ENCODE data around the gene PCDHGB1. TPM values are rescaled to one million over a fixed set of nuclear protein-coding genes. Genes with fewer than 3 reads are reported as not detected.
A peak's percentile ranks its signal among the peaks of the same experiment; 100 is the strongest.

PCDHGB1 gene
- total RNA-seq, 1 donor from 2014 or later, result 2.3 TPM

DNA sequence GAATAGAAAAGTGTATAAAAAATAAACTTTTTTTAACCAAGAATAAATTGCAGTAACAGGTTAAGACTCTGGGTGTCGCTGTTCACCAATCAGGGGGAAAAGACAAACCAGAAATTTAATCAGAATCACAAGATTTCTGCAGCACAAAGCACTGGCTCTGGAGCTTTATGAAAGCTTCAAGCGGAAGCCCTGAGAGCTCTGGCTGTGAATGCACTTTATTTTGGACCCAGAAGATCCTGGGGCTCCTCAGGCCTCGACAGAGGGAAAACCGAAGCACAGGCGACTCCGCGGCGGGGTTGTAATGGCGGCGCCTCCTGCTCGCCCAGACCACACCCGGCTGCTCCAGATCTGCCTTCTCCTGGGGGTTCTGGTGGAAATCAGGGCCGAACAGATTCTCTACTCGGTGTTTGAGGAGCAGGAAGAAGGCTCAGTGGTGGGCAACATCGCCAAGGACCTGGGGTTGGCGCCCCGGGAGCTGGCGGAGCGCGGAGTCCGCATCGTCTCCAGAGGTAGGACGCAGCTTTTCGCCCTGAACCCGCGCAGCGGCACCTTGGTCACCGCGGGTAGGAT, 5.1 kb downstream of the PCDHGB1 start, which contains the start of gene PCDHGA4:
Gene PCDHGA4, plus strand, starts transcription at position 122 of the 570 bp plus-strand sequence. Its CDS starts 87 bp downstream, at position 209.
- H3K4me3 Mint-ChIP-seq (ENCODE audit: low read depth), result no peak within 1 kb of the TSS
- H3K36me3 Mint-ChIP-seq (ENCODE audit: insufficient read depth), result peaks cover 13% of the 10 kb centered on the region
- no peaks in the 10 kb centered on the region for H3K27me3 Mint-ChIP-seq
- no peaks in the 10 kb centered on the region for H3K4me1 Mint-ChIP-seq (ENCODE audit: low read depth)
- peaks cover 40% of the 10 kb centered on the region for H3K9me3 Mint-ChIP-seq (ENCODE audit: low read depth)
- no peak for DNase-seq (ENCODE audit: low spot score, unreplicated experiment)
- TF ChIP-seq, protein P1, sequence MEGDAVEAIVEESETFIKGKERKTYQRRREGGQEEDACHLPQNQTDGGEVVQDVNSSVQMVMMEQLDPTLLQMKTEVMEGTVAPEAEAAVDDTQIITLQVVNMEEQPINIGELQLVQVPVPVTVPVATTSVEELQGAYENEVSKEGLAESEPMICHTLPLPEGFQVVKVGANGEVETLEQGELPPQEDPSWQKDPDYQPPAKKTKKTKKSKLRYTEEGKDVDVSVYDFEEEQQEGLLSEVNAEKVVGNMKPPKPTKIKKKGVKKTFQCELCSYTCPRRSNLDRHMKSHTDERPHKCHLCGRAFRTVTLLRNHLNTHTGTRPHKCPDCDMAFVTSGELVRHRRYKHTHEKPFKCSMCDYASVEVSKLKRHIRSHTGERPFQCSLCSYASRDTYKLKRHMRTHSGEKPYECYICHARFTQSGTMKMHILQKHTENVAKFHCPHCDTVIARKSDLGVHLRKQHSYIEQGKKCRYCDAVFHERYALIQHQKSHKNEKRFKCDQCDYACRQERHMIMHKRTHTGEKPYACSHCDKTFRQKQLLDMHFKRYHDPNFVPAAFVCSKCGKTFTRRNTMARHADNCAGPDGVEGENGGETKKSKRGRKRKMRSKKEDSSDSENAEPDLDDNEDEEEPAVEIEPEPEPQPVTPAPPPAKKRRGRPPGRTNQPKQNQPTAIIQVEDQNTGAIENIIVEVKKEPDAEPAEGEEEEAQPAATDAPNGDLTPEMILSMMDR (IDR thresholded peaks at IDR 0.05; ENCODE audit: unreplicated experiment), result peak; percentile 16
- no peak within 1 kb of the TSS for H3K27ac Mint-ChIP-seq

DNA sequence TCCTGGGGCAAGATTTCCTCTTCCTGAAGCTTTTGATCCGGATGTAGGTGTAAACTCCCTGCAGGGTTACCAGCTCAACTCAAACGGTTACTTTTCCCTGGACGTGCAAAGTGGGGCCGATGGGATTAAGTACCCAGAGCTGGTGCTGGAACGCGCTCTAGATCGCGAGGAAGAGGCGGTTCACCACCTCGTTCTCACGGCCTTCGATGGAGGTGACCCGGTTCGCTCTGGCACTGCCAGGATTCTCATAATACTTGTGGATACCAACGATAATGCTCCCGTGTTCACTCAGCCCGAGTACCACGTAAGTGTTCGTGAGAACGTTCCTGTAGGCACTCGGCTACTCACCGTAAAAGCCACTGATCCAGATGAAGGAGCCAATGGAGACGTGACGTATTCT, 5.7 kb downstream of the PCDHGB1 start:
- TF ChIP-seq, protein P1 (IDR thresholded peaks at IDR 0.05; ENCODE audit: unreplicated experiment), result no peak
- Mint-ChIP-seq H3K27ac (no peak overlapping the region), H3K4me3 (ENCODE audit: low read depth) (no peak overlapping the region), H3K27me3 (no peaks in the 10 kb centered on the region), H3K4me1 (ENCODE audit: low read depth) (no peaks in the 10 kb centered on the region), H3K36me3 (ENCODE audit: insufficient read depth) (peaks cover 14% of the 10 kb centered on the region), H3K9me3 (ENCODE audit: low read depth) (peaks cover 42% of the 10 kb centered on the region)
- no peak for DNase-seq (ENCODE audit: low spot score, unreplicated experiment)

DNA sequence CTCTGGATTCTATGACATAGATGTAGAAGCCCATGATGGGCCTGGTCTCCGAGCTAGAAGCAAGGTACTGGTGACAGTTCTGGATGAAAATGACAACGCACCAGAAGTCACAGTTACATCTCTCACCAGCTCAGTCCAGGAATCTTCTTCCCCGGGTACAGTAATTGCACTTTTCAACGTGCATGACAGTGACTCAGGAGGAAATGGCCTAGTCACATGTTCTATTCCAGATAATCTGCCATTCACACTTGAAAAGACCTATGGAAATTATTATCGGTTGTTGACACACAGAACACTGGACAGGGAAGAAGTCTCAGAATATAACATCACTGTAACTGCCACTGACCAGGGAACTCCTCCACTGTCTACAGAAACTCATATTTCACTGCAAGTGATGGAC, 6.2 kb downstream of the PCDHGB1 start:
- Mint-ChIP-seq H3K36me3 (ENCODE audit: insufficient read depth) (peaks cover 19% of the 10 kb centered on the region), H3K9me3 (ENCODE audit: low read depth) (peaks cover 47% of the 10 kb centered on the region), H3K27ac (no peak overlapping the region), H3K4me3 (ENCODE audit: low read depth) (no peak overlapping the region), H3K27me3 (no peaks in the 10 kb centered on the region), H3K4me1 (ENCODE audit: low read depth) (no peaks in the 10 kb centered on the region)
- no peak for DNase-seq (ENCODE audit: low spot score, unreplicated experiment)
- TF ChIP-seq, protein P1 (IDR thresholded peaks at IDR 0.05; ENCODE audit: unreplicated experiment), result no peak

DNA sequence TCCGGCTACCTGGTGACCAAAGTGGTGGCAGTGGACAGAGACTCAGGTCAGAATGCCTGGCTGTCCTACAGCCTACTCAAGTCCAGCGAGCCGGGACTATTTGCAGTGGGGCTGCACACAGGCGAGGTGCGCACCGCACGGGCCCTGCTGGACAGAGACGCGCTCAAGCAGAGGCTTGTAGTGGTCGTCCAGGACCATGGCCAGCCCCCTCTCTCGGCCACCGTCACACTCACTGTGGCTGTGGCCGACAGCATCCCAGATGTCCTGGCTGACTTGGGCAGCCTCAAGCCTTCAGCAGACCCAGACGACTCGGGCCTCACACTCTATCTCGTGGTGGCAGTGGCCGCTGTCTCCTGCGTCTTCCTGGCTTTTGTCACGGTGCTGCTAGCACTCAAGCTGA, 7.1 kb downstream of the PCDHGB1 start:
- no peaks in the 10 kb centered on the region for H3K4me1 Mint-ChIP-seq (ENCODE audit: low read depth)
- no peak for DNase-seq (ENCODE audit: low spot score, unreplicated experiment)
- no peak overlapping the region for H3K27ac Mint-ChIP-seq
- TF ChIP-seq, protein P1 (IDR thresholded peaks at IDR 0.05; ENCODE audit: unreplicated experiment), result no peak
- H3K4me3 Mint-ChIP-seq (ENCODE audit: low read depth), result no peak overlapping the region
- H3K36me3 Mint-ChIP-seq (ENCODE audit: insufficient read depth), result peaks cover 21% of the 10 kb centered on the region
- peaks cover 50% of the 10 kb centered on the region for H3K9me3 Mint-ChIP-seq (ENCODE audit: low read depth)
- H3K27me3 Mint-ChIP-seq, result no peaks in the 10 kb centered on the region

DNA sequence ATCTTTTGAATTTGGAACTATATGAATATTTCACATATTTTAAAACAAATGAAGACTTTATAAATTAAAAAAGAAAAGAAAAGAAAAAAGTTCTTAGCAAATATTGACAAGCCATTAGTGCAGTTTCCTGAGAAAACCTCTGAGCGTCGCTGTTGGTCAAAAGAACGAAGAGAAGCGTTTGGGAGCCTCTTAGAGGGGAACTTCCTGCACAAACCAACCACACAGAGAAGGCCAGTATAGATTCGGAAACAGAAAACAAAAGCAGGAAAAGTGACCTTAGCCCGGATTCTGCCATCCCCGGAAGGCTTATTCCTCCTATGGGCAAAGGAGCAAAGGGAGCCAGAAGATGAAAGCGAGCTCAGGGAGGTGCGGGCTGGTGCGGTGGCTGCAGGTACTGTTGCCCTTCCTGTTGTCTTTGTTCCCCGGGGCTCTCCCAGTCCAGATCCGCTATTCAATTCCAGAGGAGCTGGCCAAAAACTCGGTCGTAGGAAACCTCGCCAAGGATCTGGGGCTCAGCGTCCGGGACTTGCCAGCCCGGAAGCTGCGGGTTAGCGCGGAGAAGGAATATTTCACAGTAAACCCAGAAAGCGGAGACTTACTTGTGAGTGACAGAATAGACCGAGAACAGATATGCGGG, 10.0 kb downstream of the PCDHGB1 start, which contains the start of gene PCDHGB2:
Gene PCDHGB2, plus strand, starts transcription at position 205 of the 637 bp plus-strand sequence. Its CDS starts 142 bp downstream, at position 347.
- TF ChIP-seq, protein P1 (IDR thresholded peaks at IDR 0.05; ENCODE audit: unreplicated experiment), result no peak
- Mint-ChIP-seq H3K27me3 (no peaks in the 10 kb centered on the region), H3K36me3 (ENCODE audit: insufficient read depth) (peaks cover 22% of the 10 kb centered on the region), H3K4me1 (ENCODE audit: low read depth) (no peaks in the 10 kb centered on the region), H3K4me3 (ENCODE audit: low read depth) (no peak within 1 kb of the TSS), H3K27ac (no peak within 1 kb of the TSS), H3K9me3 (ENCODE audit: low read depth) (peaks cover 56% of the 10 kb centered on the region)
- no peak for DNase-seq (ENCODE audit: low spot score, unreplicated experiment)
